ENCODE measurements around the gene BMP5. TPM values are rescaled to one million over a fixed set of nuclear protein-coding genes. Genes with fewer than 3 reads are reported as not detected.

Gene BMP5
- total and polyA plus RNA-seq, 2 donors (not counting 1 experiment from before 2014, with no cell fraction given) = 1.5 TPM; not detected in 1

- Histone ChIP-seq H3K4me2 (ENCODE audit: extremely low read depth, insufficient read depth, low read length) (no peak overlapping the region), H3K27me3 (ENCODE audit: control insufficient read depth, insufficient read depth, low read length) (no peaks in the 10 kb centered on the region), H3K4me1 (ENCODE audit: control insufficient read depth, extremely low read depth, insufficient read depth, low read length) (no peaks in the 10 kb centered on the region), H4K20me1 (ENCODE audit: control insufficient read depth, extremely low read depth, insufficient read depth, low read length) (no peaks in the 10 kb centered on the region), H3K9ac (ENCODE audit: insufficient read depth, low read length) (no peak overlapping the region), H3K4me3 (replicated peaks in 1 of 4; ENCODE audit: control extremely low read depth in 1 of 4, insufficient read depth in 1 of 4, low read depth in 3 of 4, low read length in 4 of 4) (no peak overlapping the region), H3K36me3 (ENCODE audit: control insufficient read depth, insufficient read depth, low read length) (no peaks in the 10 kb centered on the region), H3K27ac (ENCODE audit: insufficient read depth, low read length) (no peak overlapping the region), H3K79me2 (ENCODE audit: control insufficient read depth, insufficient read depth, low read length) (no peaks in the 10 kb centered on the region), H3K9me3 (ENCODE audit: control insufficient read depth, insufficient read depth, low read depth, low read length) (no peaks in the 10 kb centered on the region), H2AFZ (ENCODE audit: low read length) (no peak overlapping the region)
- TF ChIP-seq EZH2 (IDR thresholded peaks at IDR 0.05; ENCODE audit: low read length, missing control alignments) = no peak
- TF ChIP-seq, protein P1, sequence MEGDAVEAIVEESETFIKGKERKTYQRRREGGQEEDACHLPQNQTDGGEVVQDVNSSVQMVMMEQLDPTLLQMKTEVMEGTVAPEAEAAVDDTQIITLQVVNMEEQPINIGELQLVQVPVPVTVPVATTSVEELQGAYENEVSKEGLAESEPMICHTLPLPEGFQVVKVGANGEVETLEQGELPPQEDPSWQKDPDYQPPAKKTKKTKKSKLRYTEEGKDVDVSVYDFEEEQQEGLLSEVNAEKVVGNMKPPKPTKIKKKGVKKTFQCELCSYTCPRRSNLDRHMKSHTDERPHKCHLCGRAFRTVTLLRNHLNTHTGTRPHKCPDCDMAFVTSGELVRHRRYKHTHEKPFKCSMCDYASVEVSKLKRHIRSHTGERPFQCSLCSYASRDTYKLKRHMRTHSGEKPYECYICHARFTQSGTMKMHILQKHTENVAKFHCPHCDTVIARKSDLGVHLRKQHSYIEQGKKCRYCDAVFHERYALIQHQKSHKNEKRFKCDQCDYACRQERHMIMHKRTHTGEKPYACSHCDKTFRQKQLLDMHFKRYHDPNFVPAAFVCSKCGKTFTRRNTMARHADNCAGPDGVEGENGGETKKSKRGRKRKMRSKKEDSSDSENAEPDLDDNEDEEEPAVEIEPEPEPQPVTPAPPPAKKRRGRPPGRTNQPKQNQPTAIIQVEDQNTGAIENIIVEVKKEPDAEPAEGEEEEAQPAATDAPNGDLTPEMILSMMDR (conservative IDR thresholded peaks at IDR 0.05 in 1 of 2, IDR thresholded peaks at IDR 0.05 in 1 of 2; ENCODE audit: low read depth in 1 of 2, low read length in 2 of 2) = no peak
- DNase-seq (ENCODE audit: low read depth in 2 of 2) = no peak
These were observed 26.4 kb upstream of the BMP5 start for GRCh38 chr6:55901765-55902270.

DNA sequence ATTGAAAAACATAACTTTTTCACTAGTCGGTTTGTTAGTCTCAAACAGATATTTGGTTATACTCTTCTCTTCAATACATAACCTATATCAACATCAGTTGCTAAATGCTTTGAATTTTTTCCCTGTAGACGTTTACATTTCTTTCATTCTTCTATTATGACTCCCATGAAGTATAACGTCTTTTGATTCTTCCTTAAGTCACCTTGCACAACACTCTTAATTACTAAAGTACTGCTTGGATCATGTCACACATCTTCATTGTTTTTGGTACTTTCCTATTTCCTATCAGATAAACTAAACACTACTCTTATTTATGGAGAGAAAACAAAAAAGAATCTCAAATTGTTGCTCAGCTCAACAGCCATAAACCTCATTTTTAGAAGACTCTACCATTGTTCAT is 23.0 kb upstream of the BMP5 start:
- peak in 1 of 2 donors; percentile 52 for DNase-seq (ENCODE audit: low read depth in 2 of 2)
- Histone ChIP-seq H3K36me3 (ENCODE audit: control insufficient read depth, insufficient read depth, low read length) (no peaks in the 10 kb centered on the region), H3K27ac (ENCODE audit: insufficient read depth, low read length) (no peak overlapping the region), H4K20me1 (ENCODE audit: control insufficient read depth, extremely low read depth, insufficient read depth, low read length) (no peaks in the 10 kb centered on the region), H3K4me3 (replicated peaks in 1 of 4; ENCODE audit: control extremely low read depth in 1 of 4, insufficient read depth in 1 of 4, low read depth in 3 of 4, low read length in 4 of 4) (no peak overlapping the region), H3K9ac (ENCODE audit: insufficient read depth, low read length) (no peak overlapping the region), H3K79me2 (ENCODE audit: control insufficient read depth, insufficient read depth, low read length) (no peaks in the 10 kb centered on the region), H2AFZ (ENCODE audit: low read length) (no peak overlapping the region), H3K4me2 (ENCODE audit: extremely low read depth, insufficient read depth, low read length) (no peak overlapping the region), H3K4me1 (ENCODE audit: control insufficient read depth, extremely low read depth, insufficient read depth, low read length) (no peaks in the 10 kb centered on the region), H3K27me3 (ENCODE audit: control insufficient read depth, insufficient read depth, low read length) (no peaks in the 10 kb centered on the region), H3K9me3 (ENCODE audit: control insufficient read depth, insufficient read depth, low read depth, low read length) (no peaks in the 10 kb centered on the region)
- no peak for TF ChIP-seq EZH2 (IDR thresholded peaks at IDR 0.05; ENCODE audit: low read length, missing control alignments)

GRCh38 chr6:55897346-55897745 is 22.0 kb upstream of the BMP5 start:
- no peaks in the 10 kb centered on the region for H4K20me1 ChIP-seq (ENCODE audit: control insufficient read depth, extremely low read depth, insufficient read depth, low read length)
- no peak overlapping the region for H2AFZ ChIP-seq (ENCODE audit: low read length)
- H3K9me3 ChIP-seq (ENCODE audit: control insufficient read depth, insufficient read depth, low read depth, low read length) = no peaks in the 10 kb centered on the region
- no peaks in the 10 kb centered on the region for H3K4me1 ChIP-seq (ENCODE audit: control insufficient read depth, extremely low read depth, insufficient read depth, low read length)
- no peaks in the 10 kb centered on the region for H3K27me3 ChIP-seq (ENCODE audit: control insufficient read depth, insufficient read depth, low read length)
- no peak overlapping the region for H3K4me2 ChIP-seq (ENCODE audit: extremely low read depth, insufficient read depth, low read length)
- TF ChIP-seq, protein P1 (conservative IDR thresholded peaks at IDR 0.05 in 1 of 2, IDR thresholded peaks at IDR 0.05 in 1 of 2; ENCODE audit: low read depth in 1 of 2, low read length in 2 of 2) = no peak
- no peak for TF ChIP-seq EZH2 (IDR thresholded peaks at IDR 0.05; ENCODE audit: low read length, missing control alignments)
- no peak for DNase-seq (ENCODE audit: low read depth in 2 of 2)
- no peak overlapping the region for H3K27ac ChIP-seq (ENCODE audit: insufficient read depth, low read length)
- H3K79me2 ChIP-seq (ENCODE audit: control insufficient read depth, insufficient read depth, low read length) = no peaks in the 10 kb centered on the region
- H3K36me3 ChIP-seq (ENCODE audit: control insufficient read depth, insufficient read depth, low read length) = no peaks in the 10 kb centered on the region
- H3K9ac ChIP-seq (ENCODE audit: insufficient read depth, low read length) = no peak overlapping the region
- H3K4me3 ChIP-seq (replicated peaks in 1 of 4; ENCODE audit: control extremely low read depth in 1 of 4, insufficient read depth in 1 of 4, low read depth in 3 of 4, low read length in 4 of 4) = no peak overlapping the region
